ENCODE data around the gene CLIP1. TPM values are rescaled to one million over a fixed set of nuclear protein-coding genes. Genes with fewer than 3 reads are reported as not detected.

Gene CLIP1
- total and polyA plus RNA-seq, 2 of the 13 experiments (the other 11 are each of a cell fraction or from before 2014, with no cell fraction given) = 28.9 to 43.7 TPM

DNA sequence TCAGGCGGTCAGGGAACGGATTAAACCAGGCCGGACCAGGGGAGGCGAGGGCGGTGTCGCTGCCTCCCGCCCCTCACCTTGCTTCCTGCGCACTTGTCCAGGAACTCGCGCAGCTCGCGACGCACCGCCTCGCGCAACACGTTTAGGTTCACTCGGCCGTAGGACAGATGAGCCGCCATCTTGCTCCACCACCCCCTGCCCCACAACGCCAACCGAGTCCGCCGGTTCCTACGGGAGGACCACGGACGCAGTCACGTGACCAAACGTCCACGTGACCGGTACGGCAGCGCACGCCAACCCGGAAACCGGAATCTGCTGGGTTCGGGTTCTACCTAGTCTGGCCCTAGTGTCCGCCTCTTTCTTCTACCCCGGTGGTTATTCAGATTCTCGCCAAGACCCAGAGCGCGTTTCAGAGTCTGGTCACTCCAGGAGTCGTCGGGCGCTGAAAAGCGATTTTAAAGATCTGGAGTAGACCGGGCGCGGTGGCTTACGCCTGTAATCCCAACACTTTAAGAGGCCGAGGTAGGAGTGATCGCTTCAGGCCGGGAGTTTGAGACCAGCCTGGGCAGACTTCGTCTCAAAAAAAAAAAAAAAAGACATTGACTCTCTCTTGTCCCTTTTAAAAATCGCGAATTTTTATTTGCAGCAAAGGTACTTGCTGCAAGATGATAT lies 156.1 kb downstream of the CLIP1 start, which contains the start of gene VPS33A (continued):
- TF ChIP-seq, protein P1, sequence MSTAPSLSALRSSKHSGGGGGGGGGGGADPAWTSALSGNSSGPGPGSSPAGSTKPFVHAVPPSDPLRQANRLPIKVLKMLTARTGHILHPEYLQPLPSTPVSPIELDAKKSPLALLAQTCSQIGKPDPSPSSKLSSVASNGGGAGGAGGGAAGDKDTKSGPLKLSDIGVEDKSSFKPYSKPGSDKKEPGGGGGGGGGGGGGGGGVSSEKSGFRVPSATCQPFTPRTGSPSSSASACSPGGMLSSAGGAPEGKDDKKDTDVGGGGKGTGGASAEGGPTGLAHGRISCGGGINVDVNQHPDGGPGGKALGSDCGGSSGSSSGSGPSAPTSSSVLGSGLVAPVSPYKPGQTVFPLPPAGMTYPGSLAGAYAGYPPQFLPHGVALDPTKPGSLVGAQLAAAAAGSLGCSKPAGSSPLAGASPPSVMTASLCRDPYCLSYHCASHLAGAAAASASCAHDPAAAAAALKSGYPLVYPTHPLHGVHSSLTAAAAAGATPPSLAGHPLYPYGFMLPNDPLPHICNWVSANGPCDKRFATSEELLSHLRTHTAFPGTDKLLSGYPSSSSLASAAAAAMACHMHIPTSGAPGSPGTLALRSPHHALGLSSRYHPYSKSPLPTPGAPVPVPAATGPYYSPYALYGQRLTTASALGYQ (CRISPR knock-in tag; IDR thresholded peaks at IDR 0.05) = peak; percentile 41; the same call in 1 of the 2 replicates
- TF ChIP-seq, protein P2, sequence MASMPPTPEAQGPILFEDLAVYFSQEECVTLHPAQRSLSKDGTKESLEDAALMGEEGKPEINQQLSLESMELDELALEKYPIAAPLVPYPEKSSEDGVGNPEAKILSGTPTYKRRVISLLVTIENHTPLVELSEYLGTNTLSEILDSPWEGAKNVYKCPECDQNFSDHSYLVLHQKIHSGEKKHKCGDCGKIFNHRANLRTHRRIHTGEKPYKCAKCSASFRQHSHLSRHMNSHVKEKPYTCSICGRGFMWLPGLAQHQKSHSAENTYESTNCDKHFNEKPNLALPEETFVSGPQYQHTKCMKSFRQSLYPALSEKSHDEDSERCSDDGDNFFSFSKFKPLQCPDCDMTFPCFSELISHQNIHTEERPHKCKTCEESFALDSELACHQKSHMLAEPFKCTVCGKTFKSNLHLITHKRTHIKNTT (CRISPR knock-in tag; IDR thresholded peaks at IDR 0.05) = no peak
- TF ChIP-seq RARG (CRISPR knock-in tag; IDR thresholded peaks at IDR 0.05; ENCODE audit: low read depth) (peak; percentile 61; the same call in 1 of the 2 replicates), ZNF609 (CRISPR knock-in tag; IDR thresholded peaks at IDR 0.05; ENCODE audit: borderline replicate concordance) (peak; percentile 13; the same call in 1 of the 2 replicates), REXO4 (CRISPR knock-in tag; IDR thresholded peaks at IDR 0.05; ENCODE audit: borderline replicate concordance) (no peak), ZNF282 (IDR thresholded peaks at IDR 0.05; ENCODE audit: partially characterized antibody) (no peak), ZNF484 (CRISPR knock-in tag; IDR thresholded peaks at IDR 0.05; ENCODE audit: borderline replicate concordance, low read depth) (no peak), ZZZ3 (CRISPR knock-in tag; IDR thresholded peaks at IDR 0.05; ENCODE audit: borderline replicate concordance) (peak; percentile 93), NBN (conservative IDR thresholded peaks at IDR 0.05) (no peak), LCORL (IDR thresholded peaks at IDR 0.05) (0 out of 2 replicates have a peak, but pooled peaks have one; percentile 35), LCORL (CRISPR knock-in tag; IDR thresholded peaks at IDR 0.05) (peak; percentile 83)
- TF ChIP-seq, protein P3, sequence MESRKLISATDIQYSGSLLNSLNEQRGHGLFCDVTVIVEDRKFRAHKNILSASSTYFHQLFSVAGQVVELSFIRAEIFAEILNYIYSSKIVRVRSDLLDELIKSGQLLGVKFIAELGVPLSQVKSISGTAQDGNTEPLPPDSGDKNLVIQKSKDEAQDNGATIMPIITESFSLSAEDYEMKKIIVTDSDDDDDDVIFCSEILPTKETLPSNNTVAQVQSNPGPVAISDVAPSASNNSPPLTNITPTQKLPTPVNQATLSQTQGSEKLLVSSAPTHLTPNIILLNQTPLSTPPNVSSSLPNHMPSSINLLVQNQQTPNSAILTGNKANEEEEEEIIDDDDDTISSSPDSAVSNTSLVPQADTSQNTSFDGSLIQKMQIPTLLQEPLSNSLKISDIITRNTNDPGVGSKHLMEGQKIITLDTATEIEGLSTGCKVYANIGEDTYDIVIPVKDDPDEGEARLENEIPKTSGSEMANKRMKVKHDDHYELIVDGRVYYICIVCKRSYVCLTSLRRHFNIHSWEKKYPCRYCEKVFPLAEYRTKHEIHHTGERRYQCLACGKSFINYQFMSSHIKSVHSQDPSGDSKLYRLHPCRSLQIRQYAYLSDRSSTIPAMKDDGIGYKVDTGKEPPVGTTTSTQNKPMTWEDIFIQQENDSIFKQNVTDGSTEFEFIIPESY (CRISPR knock-in tag; IDR thresholded peaks at IDR 0.05) = peak; percentile 71
- TF ChIP-seq, protein P4, sequence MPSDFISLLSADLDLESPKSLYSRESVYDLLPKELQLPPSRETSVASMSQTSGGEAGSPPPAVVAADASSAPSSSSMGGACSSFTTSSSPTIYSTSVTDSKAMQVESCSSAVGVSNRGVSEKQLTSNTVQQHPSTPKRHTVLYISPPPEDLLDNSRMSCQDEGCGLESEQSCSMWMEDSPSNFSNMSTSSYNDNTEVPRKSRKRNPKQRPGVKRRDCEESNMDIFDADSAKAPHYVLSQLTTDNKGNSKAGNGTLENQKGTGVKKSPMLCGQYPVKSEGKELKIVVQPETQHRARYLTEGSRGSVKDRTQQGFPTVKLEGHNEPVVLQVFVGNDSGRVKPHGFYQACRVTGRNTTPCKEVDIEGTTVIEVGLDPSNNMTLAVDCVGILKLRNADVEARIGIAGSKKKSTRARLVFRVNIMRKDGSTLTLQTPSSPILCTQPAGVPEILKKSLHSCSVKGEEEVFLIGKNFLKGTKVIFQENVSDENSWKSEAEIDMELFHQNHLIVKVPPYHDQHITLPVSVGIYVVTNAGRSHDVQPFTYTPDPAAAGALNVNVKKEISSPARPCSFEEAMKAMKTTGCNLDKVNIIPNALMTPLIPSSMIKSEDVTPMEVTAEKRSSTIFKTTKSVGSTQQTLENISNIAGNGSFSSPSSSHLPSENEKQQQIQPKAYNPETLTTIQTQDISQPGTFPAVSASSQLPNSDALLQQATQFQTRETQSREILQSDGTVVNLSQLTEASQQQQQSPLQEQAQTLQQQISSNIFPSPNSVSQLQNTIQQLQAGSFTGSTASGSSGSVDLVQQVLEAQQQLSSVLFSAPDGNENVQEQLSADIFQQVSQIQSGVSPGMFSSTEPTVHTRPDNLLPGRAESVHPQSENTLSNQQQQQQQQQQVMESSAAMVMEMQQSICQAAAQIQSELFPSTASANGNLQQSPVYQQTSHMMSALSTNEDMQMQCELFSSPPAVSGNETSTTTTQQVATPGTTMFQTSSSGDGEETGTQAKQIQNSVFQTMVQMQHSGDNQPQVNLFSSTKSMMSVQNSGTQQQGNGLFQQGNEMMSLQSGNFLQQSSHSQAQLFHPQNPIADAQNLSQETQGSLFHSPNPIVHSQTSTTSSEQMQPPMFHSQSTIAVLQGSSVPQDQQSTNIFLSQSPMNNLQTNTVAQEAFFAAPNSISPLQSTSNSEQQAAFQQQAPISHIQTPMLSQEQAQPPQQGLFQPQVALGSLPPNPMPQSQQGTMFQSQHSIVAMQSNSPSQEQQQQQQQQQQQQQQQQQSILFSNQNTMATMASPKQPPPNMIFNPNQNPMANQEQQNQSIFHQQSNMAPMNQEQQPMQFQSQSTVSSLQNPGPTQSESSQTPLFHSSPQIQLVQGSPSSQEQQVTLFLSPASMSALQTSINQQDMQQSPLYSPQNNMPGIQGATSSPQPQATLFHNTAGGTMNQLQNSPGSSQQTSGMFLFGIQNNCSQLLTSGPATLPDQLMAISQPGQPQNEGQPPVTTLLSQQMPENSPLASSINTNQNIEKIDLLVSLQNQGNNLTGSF (CRISPR knock-in tag; IDR thresholded peaks at IDR 0.05) = no peak
